ENCODE measurements around the gene PTPRE.

The PTPRE gene

GRCh38 chr10:127875916-127876315 lies 31.0 kb upstream of the PTPRE start:
- no peak overlapping the region for H2AFZ ChIP-seq
- H3K79me2 ChIP-seq, result no peaks in the 10 kb centered on the region
- H3K9me3 ChIP-seq (ENCODE audit: control insufficient read depth, low read length), result no peaks in the 10 kb centered on the region
- H3K9ac ChIP-seq, result no peak overlapping the region
- no peaks in the 10 kb centered on the region for H3K36me3 ChIP-seq (ENCODE audit: control insufficient read depth, insufficient read depth, low read length)
- H3K4me1 ChIP-seq, result no peaks in the 10 kb centered on the region
- H3K4me3 ChIP-seq (ENCODE audit: low read depth, low read length), result no peak overlapping the region
- no peaks in the 10 kb centered on the region for H3K27me3 ChIP-seq (ENCODE audit: control insufficient read depth, insufficient read depth, low read length)
- no peak overlapping the region for H3K4me2 ChIP-seq (ENCODE audit: low read length)
- no peak overlapping the region for H3K27ac ChIP-seq
- no peak for TF ChIP-seq CTCF (IDR thresholded peaks at IDR 0.05)

GRCh38 chr10:127877116-127877515 lies 29.8 kb upstream of the PTPRE start:
- H3K27ac ChIP-seq, result no peak overlapping the region
- H3K4me1 ChIP-seq, result no peaks in the 10 kb centered on the region
- no peaks in the 10 kb centered on the region for H3K36me3 ChIP-seq (ENCODE audit: control insufficient read depth, insufficient read depth, low read length)
- no peaks in the 10 kb centered on the region for H3K27me3 ChIP-seq (ENCODE audit: control insufficient read depth, insufficient read depth, low read length)
- no peak overlapping the region for H3K9ac ChIP-seq
- no peak overlapping the region for H3K4me2 ChIP-seq (ENCODE audit: low read length)
- H3K4me3 ChIP-seq (ENCODE audit: low read depth, low read length), result no peak overlapping the region
- no peaks in the 10 kb centered on the region for H3K79me2 ChIP-seq
- TF ChIP-seq CTCF (IDR thresholded peaks at IDR 0.05), result no peak
- H3K9me3 ChIP-seq (ENCODE audit: control insufficient read depth, low read length), result no peaks in the 10 kb centered on the region
- H2AFZ ChIP-seq, result no peak overlapping the region

- H3K4me1 ChIP-seq, result no peaks in the 10 kb centered on the region
- no peak for TF ChIP-seq CTCF (IDR thresholded peaks at IDR 0.05)
- H3K9me3 ChIP-seq (ENCODE audit: control insufficient read depth, low read length), result no peaks in the 10 kb centered on the region
- H2AFZ ChIP-seq, result no peak overlapping the region
- H3K27ac ChIP-seq, result no peak overlapping the region
- no peak overlapping the region for H3K4me2 ChIP-seq (ENCODE audit: low read length)
- no peaks in the 10 kb centered on the region for H3K36me3 ChIP-seq (ENCODE audit: control insufficient read depth, insufficient read depth, low read length)
- no peaks in the 10 kb centered on the region for H3K79me2 ChIP-seq
- no peak overlapping the region for H3K9ac ChIP-seq
- no peak overlapping the region for H3K4me3 ChIP-seq (ENCODE audit: low read depth, low read length)
- no peaks in the 10 kb centered on the region for H3K27me3 ChIP-seq (ENCODE audit: control insufficient read depth, insufficient read depth, low read length)
Observed at GRCh38 chr10:127877699-127878098, 29.2 kb upstream of the PTPRE start.

- no peak overlapping the region for H3K4me2 ChIP-seq (ENCODE audit: low read length)
- no peaks in the 10 kb centered on the region for H3K36me3 ChIP-seq (ENCODE audit: control insufficient read depth, insufficient read depth, low read length)
- no peaks in the 10 kb centered on the region for H3K27me3 ChIP-seq (ENCODE audit: control insufficient read depth, insufficient read depth, low read length)
- H2AFZ ChIP-seq, result no peak overlapping the region
- H3K79me2 ChIP-seq, result no peaks in the 10 kb centered on the region
- no peak overlapping the region for H3K9ac ChIP-seq
- H3K4me1 ChIP-seq, result no peaks in the 10 kb centered on the region
- no peak for TF ChIP-seq CTCF (IDR thresholded peaks at IDR 0.05)
- H3K9me3 ChIP-seq (ENCODE audit: control insufficient read depth, low read length), result no peaks in the 10 kb centered on the region
- H3K4me3 ChIP-seq (ENCODE audit: low read depth, low read length), result no peak overlapping the region
- H3K27ac ChIP-seq, result no peak overlapping the region
Observed at GRCh38 chr10:127878475-127879055, 28.3 kb upstream of the PTPRE start.

- Histone ChIP-seq H3K27ac (no peak overlapping the region), H3K36me3 (ENCODE audit: control insufficient read depth, insufficient read depth, low read length) (no peaks in the 10 kb centered on the region), H3K4me1 (no peaks in the 10 kb centered on the region), H2AFZ (no peak overlapping the region), H3K27me3 (ENCODE audit: control insufficient read depth, insufficient read depth, low read length) (no peaks in the 10 kb centered on the region), H3K9me3 (ENCODE audit: control insufficient read depth, low read length) (no peaks in the 10 kb centered on the region), H3K79me2 (no peaks in the 10 kb centered on the region), H3K4me3 (ENCODE audit: low read depth, low read length) (no peak overlapping the region), H3K9ac (no peak overlapping the region), H3K4me2 (ENCODE audit: low read length) (no peak overlapping the region)
- TF ChIP-seq CTCF (IDR thresholded peaks at IDR 0.05), result no peak
Observed at GRCh38 chr10:127880557-127880956, 26.3 kb upstream of the PTPRE start.

All from parathyroid adenoma (tissue), 2 donors.